DMS153 treated with DMSO at 0.1 percent for 48 hours (cell line): Measurements from ENCODE around the gene MAP1A.

ENCODE experiments used
- DNase-seq: peaks from one replicate; lab custom pipeline; 2025; ENCODE audit not compliant: unreplicated experiment; lab: John Stamatoyannopoulos, UW

Gene MAP1A

DNA sequence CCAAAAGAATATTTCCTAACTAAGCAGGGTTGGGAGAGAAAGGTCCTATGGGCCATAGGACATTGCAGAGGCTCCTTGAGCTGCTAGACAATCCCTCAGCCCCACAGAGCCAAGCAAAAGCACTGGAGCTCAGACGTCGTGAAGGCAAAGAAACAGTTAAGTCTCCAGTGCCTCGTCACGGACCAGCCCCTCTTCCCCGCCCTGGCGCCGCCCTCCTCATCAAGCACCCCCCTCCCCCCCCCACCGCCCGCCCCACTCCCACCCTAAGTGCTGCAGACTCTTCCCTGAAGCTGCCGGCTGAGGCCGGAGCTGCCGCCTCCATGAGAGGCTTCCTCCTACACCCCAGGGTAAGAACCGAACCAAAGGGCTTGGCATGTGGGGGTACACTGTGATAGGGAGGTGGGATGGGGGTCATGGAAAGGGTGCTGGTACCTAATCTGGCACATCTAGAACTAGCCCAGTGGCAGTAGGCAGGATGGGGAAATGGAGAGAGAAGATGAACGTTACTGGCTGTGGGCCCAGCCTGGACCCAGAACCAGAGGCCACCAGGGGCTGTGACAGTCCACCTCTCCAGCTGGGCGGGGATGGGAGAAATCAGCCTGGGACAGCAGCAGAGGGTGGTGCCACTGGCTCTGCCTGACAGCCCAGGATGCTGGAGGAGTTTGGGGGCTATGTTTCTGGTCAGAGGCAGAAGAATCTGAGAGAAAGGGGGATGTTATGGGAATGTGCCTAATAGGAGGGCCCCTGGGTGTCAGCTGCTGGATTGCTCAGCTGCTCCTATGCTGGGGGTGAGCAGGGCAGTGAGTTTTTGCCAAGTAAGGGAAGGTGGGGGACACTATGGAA is at the start of gene MAP1A:
Gene MAP1A, plus strand, starts transcription at position 255 of the 843 bp plus-strand sequence. CDS start 3,866 bp downstream, outside the sequence.
- no peak for DNase-seq

DNA sequence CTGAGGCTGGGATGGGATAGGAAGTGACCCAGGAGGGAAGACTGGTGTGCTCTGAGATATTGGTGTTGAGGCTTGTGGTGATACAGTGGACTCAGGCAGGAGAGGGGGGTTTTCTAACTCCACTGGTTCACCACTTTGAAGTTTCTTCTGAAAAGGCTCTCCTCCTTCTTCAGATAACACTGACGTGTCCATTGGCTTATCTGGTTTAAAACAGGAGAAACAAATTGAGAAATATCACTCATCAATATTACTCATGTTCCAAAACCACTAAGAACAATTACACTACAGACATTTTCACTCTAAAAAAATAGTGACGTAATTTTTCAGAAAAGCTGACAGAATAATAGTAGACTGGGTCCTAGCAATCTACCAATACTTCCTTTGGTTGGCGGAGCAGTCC is 47.5 kb upstream of the MAP1A start:
- DNase-seq: no peak

DNA sequence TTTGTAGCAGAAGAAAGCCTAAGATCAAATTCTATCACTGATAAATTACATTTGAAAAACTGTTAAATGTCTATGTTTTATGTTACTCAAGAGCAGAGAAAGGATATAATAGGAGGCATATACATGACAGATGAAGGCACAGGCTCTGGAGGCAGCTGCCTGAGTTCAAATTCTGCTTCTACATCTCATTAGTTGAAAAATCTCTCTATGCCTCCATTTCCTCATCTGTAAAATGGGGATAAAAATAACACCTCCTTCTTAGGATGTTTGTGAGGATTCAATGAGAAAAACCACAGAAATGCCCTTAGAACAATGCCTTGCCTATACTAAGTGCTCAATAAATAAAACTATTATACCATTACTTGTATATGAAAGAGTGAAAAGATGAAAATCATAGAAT is 45.4 kb upstream of the MAP1A start:
- no peak for DNase-seq

DNA sequence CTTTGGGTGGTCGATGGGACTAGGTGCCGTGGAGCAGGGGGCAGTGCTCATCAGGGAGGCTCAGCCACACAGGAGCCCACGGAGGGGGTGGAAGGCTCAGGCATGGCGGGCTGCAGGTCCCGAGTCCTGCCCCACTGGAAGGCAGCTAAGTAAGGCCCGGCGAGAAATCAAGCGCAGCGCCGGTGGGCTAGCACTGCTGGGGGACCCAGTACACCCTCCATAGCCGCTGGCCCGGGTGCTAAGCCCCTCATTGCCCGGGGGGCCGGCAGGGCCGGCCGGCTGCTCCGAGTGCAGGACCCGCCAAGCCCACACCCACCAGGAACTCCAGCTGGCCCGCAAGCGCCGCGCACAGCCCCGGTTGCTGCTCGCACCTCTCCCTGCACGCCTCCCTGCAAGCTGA is 43.5 kb upstream of the MAP1A start:
- DNase-seq: no peak

DNA sequence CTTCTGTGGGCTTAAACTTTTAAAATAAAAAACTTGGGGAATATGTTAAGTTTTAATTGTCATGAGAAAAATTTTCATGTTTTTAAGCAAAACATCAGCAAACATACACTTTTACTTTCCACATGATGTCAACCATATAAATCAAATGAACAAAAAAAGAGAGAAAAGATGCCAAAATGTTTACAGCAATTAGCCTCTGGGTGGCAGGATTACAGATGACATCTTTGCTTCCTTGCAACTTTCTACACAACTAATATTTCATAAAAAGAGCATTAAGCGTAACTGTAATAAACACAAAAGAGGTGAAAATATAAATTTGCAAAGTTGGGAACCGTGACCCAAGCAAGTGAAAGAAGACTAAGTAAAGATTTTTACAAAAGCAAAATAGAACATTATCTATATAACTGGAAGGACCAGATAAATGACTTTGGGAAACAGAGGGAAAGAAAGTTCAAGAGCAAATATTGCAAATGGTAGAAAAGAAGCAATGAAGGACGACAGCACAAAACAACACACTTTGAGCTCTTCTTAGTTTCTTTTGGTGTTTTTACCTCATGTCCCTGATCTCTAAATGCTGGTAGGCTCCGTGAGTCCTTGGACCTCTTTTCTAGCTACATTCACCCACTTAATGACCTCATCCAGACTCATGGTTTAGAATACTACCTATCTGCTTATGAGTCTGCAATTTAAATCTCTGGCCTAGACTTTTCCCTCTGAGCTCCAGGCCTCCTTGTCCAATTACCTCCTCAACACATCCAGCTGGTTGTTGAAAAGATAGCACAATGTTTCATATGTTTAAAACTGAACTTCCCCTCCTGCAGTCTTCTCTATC is 33.9 kb upstream of the MAP1A start:
- DNase-seq: no peak

DNA sequence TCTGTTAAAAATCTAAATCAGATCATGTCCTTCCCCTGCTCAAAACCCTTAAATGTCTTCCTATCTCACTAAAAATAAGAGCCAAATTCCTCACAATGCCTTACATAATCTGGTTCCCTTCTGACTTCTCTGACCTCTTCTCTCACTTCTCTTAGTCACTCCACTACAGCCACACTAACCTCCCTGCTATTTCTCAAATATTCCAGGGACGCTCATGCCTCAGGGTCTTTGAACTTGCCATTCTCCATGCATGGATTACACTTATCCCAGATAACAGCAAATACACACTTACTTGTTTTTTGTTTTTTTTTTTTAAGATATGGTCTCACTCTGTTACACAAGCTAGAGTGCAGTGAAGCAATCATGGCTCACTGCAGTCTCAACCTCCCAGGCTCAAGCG is 33.0 kb upstream of the MAP1A start:
- no peak for DNase-seq

DNA sequence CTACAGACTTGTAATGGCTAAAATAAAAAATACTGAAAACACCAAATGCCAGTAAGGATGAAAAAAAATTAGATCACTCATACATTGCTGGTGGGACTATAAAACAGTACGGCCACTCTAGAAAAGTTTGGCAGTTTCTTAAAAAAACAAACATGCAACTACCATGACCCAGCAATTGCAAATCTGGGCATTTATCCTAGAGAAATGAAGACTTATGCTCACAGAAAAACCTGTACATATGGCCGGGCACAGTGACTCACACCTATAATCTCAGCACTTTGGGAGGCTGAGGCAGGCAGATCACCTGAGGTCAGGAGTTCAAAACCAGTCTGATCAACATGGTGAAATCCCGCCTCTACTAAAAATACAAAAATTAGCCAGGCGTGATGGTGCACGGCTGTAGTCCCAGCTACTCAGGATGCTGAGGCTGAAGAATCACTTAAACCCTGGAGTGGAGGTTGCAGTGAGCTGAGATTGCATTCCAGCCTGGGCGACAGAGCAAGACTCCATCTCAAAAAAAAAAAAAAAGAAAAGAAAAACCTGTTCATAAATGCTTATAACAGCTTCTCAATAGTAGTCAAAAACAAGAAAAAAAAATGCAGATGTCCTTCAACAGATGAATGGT is 30.0 kb upstream of the MAP1A start:
- DNase-seq: no peak

DNA sequence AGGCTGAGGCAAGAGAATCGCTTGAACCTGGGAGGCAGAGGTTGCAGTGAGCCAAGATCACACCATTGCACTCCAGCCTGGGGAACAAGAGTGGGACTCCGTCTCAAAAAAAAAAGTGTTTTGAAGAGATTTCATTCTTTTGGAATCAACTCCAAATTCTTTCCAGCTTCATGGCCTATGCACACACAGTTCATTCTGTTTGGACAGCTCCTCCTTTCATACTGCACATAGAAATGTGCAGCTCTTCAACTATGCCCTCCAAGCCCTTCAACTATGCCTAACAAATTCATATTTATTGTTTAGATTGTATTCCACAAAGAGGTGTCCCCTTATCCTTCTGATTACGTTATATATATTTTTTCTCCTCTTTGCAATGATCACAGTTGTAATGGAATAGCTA is 28.6 kb upstream of the MAP1A start:
- no peak for DNase-seq

DNA sequence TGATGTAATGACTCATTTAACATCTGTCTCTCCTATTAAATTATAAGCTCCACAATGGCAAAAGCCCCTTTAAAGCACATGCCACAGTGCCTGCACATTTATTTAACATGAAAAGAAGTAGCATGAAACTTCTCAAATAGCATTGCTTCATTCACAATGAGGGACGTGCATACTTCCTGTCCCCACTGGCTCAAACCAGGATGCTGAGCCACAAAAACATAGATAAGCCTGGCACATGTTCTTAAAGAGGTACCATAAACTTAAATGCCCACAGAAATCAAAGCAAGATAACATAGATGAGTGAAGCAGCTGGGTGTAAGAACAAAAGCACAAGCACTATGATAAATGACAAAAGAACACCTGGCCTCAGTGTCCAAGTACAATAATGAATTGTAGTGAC is 28.2 kb upstream of the MAP1A start:
- DNase-seq: no peak

DNA sequence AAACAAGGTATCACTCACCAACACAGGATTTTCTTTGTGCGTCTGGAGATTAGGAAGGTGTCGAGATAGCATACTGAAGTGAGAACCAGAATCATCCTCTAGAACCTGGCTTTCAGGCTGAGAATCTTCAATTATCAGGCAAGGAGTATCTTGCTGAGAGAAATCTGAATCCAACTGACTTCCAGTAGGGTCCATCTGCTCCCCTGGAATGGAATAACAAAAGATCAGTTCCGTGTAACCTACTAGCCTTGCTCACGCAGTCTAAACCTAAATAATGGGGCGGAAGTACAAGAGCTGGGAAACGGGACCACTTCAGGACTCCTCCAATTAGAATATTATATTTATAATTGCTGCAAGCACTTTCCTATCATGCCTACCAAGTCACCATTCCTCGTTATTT is 25.1 kb upstream of the MAP1A start:
- no peak for DNase-seq

DNA sequence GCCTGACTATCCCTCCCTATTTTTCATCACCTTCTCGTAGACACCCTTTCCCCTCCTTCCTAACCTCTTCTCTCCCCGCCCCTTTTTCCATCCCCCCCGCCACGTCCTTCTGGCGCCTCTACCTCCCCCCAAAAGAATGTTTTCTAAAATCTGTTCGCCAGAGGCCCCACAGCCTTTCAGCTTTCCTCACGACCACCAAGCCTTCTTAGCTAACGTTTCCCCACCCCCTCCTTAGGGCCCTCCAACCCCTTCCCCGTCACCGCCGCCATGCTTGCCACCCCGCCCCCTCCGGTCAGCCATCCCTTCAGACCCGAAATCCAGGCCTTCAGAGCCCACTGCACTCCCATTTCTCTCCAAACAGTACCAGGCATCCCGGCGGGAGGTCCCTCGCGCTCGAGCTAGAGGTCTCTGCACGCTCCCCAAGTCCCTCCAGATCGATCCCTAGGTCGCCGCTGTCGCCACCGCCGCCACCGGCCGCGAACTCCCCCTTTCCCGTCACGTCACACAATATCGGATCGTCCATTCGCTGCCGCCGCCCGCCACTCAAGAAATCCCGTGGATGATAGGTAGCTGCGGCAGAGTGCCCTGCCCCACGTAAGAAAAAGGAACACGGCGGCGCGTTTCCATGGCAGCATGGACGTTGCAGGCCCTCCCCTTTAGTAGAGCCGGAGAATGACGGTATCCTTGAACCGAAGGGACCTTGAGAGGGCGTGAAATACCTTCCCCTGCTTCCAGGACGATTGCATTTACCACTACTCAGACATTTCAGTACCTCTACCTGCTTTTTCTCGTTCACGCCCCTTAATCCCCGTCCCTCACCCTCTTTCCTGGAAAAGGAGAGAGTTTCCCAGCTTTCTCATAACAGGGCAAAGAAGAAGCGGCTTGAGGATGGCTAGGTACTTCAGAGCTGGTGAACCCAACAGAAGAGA is 24.5 kb upstream of the MAP1A start, which contains the start of gene TP53BP1:
Gene TP53BP1, minus strand, starts transcription at position 484 of the 929 bp plus-strand sequence. Its CDS starts 113 bp downstream, at position 371.
- DNase-seq: peak; percentile 79

DNA sequence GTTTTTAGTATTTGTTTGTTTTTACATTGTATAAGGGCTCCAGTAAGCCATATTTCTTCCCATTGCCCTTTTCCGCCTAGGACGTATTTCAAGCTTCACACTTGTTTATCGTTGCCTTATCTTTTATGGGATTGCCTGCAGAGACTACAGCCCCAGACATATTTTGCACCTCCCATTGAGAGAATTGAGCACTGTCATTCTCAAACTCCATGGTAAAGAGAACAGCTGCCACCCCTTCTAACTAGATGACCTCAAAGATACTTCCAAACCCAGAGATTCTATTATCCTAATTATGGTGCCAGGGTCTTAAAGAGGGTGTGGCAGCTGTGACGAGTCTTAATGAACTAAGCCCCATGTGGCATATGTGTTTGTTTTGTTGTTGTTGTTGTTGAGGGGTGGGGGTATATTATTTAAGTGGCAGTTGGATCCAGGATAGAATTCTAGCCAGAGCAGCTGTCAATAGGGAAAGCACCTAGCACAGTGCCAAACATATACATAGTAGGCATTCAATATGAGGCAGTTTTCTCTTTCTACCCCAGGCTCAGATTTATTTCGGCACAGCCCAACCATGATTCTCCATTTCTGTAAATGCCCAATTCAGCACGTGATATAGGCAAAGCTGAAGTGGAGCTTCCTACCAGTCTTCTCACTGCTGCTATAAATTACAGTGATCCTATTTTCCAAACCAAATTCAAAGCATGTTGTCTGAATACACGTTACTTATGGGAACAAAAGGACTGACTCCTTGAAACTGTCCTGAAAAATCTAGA is 23.5 kb upstream of the MAP1A start:
- DNase-seq: no peak

DNA sequence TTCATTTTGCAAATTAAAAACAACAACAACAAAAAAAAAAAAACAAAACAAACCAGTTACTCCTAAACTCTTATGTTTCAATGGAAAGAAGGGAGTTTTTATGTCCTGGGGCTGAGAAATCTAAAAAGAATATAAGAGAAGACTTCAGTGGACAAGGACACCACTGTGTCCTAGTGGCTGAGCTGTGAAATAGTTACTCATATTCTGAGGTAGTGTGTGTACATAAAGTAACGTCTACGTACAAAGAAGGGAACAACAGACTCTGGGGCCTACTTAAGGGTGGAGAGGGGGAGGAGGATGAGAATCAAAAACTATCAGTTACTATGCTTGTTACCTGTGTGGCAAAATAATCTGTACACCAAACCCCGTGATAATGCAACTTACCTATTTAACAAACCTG is 18.4 kb upstream of the MAP1A start:
- no peak for DNase-seq

DNA sequence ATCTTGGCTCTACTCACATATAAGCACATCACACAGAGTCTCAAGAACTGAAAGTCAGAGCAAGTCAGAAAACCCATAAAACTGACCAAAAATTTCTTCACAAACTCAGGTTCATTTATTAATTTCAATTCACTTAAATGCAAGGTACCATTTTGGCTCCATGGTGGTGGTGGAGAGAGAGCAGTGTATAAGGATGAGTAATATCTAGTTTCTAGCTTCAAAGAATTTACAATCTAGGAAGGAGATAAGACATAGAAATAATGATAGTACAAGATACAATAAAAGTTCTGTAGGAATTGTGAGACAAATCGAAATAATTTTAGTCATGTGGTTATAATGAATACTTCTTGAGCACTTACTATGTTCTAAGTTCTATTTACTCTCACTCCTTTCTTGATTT is 17.8 kb upstream of the MAP1A start:
- DNase-seq: no peak

DNA sequence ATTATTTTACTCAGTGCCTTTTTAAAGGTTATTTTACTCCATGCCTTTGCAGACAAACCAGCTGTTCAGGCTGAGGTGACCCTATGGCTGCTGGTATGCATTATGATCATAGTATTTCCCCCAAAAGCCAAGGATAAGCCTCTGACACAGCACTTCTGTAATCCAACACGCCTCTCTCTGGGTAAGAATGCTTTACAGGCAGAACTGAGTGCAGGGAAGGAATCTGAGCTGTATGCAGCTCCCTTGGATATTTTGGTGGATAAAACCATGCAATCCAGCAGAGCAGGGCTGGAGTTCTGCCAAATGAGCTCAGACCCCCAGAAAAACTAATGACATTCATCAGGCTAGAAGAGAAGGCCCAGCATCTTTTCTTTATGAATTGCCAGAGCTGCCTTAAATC is 11.7 kb upstream of the MAP1A start:
- DNase-seq: no peak

DNA sequence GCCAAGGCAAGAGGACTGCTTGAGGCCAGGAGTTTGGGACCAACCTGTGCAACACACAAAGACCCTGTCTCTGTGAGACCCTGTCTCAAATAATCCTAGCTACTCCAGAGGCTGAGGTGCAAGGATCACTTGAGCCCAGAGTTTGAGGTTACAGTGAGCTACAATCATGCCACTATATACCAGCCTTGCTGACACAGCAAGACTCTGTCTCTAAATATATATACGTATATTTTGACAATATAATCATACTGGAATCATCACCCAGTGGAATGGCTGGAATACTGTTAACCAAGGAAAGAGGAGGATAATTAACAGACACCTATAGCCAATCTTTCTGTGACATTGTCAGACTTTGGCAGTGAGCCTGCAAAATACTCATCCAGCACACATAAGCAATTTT is 9.0 kb upstream of the MAP1A start:
- no peak for DNase-seq

DNA sequence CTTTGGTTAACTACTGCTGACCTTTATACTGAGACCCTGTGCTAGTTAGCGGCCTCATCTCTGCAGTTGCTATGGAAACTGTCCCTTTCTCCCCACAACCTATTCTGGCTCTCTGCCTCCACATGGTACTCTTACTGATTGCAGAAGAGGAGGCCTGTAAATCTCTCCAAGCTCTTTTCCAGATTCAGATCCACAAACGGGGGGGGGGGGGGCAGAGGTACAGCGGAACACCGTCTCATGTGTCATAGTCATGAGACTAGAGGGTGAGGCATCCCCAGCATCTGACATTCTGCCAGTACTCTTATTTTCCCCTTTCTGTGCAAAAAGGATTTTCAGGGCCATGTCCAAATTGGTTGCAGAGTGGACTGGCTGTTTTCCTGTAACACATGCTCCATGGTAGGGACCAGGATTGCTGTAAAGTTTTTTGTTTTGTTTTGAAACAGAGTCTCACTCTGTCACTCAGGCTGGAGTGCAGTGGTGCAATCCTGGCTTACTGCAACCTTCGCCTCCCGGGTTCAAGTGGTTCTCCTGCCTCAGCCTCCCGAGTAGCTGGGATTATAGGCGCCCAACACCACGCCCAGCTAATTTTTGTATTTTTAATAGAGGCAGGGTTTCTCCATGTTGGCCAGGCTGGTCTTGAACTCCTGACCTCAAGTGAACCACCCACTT is 8.3 kb upstream of the MAP1A start:
- DNase-seq: no peak

DNA sequence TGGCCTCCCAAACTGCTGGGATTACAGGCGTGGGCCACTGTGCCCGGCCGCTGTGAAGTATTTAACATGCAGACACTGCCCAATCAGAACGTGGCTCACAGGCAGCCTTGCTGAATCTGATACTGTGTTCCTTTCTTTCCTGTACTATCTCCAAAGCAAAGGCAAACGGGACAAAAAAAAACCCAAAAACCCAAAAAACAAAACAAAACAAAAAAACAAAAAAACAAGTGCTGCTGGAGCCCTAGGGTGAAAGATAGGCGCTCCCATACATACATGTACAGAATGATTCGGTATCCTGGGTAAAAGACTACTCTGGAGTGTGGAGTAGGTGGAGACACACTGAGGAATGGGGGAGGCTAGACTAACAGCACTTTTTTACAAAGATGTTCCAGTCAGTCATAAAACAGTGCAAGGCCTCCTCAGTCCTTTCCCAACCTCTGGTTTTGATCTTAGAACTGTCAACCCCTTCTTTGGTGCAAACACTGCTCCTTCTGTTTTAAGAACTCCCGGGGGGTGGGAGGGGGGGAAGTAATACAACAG is 7.7 kb upstream of the MAP1A start:
- no peak for DNase-seq
